PC-3 (cell line): Measurements from ENCODE around the gene HNRNPH1.

Experiments used
- EZH2 ChIP-seq: fragments of 300-600 bp; sonication (generic); IDR thresholded peaks from one replicate; pipeline ENCODE4 v1.6.1; 2017; ENCODE audit warnings: antibody characterized with exemption, mild to moderate bottlenecking, low read length; ENCODE audit not compliant: unreplicated experiment
- EZH2phosphoT487 ChIP-seq: fragments of 300-600 bp; sonication (generic); IDR thresholded peaks from 2 replicates; pipeline ENCODE4 v1.6.1; 2018; ENCODE audit warnings: mild to moderate bottlenecking, antibody characterized with exemption, low read length, borderline replicate concordance
- TF ChIP-seq, protein P1 (sequence below): fragments of 300-600 bp; sonication (generic); conservative IDR thresholded peaks from 2 replicates; pipeline ENCODE4 v1.5.1; 2017; ENCODE audit warnings: antibody characterized with exemption, low read depth, mild to moderate bottlenecking, low read length

DNA sequence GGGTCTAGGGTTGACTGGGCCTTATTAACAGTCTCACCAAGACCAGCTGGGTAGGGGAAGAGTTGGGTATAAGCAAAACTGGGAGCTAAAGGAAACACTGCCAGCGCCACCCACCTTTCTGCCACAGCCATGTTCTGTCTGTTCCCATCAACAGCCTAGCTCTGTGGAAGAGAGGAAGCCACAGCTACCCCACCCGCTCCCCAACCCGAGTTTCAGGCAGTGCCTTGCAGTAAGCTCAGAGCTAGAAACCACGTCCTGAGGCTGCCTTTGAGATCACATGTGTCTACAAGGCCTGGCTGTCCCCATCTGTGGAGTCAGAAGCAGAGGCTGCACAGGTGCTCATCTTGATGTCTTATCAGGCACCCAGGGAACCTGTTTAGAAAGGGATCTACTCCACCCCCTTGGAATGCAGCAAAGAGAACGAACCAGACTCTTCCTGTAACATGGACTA is 15.3 kb downstream of the HNRNPH1 start:
- TF ChIP-seq, protein P1, sequence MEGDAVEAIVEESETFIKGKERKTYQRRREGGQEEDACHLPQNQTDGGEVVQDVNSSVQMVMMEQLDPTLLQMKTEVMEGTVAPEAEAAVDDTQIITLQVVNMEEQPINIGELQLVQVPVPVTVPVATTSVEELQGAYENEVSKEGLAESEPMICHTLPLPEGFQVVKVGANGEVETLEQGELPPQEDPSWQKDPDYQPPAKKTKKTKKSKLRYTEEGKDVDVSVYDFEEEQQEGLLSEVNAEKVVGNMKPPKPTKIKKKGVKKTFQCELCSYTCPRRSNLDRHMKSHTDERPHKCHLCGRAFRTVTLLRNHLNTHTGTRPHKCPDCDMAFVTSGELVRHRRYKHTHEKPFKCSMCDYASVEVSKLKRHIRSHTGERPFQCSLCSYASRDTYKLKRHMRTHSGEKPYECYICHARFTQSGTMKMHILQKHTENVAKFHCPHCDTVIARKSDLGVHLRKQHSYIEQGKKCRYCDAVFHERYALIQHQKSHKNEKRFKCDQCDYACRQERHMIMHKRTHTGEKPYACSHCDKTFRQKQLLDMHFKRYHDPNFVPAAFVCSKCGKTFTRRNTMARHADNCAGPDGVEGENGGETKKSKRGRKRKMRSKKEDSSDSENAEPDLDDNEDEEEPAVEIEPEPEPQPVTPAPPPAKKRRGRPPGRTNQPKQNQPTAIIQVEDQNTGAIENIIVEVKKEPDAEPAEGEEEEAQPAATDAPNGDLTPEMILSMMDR: no peak
- TF ChIP-seq EZH2: no peak
- no peak for TF ChIP-seq EZH2phosphoT487
